ENCODE results near the gene ZNF771.

ZNF771 gene

DNA sequence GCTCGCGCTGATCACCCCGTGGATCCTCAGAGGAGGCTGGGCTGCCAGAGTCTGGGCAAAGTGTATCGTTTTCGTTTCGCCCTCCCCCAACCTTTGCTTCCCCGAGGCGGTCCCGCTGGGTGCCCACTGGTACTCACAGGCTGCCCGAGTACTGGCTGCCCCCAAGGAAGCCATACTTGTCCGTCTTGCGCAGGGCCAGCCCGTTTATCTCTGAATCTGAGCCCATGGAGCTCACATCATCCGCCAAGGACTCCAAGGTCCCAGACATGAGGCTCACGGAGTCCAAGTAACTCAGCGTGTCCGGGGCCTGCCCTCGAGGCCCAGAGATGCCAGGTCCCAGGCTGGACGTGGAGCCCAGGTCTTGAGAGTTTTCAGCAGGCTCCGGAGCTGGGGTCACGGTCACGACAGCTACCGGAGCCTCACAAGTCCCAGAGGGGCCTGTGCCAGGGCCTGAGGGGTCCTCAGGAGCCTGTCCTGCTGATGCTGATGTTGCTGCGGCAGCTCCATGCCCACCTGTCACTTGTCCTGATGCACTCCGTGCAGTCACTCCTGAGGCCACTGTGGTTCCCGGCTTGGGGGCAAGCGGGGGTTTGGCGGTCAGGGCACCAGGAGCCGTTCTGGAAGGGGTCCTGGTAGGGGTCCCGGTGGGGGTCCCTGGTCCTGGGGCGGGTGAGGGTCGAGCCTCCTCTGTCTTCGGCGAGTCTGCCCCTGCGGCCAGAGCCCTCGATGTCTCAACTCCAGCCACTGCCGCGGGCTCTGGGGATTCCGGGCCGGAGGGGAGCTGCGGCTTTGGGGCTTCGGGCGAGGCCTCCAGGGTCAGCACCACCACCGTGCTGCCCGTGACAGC lies 38.1 kb upstream of the ZNF771 start:
- TF ChIP-seq CTCF (IDR thresholded peaks at IDR 0.05; ENCODE audit: low read depth, low read length): no peak
- DNase-seq: no peak
- peaks cover 38% of the 10 kb centered on the region for H3K36me3 ChIP-seq
- H3K9me3 ChIP-seq (ENCODE audit: severe bottlenecking): no peaks in the 10 kb centered on the region
- no peaks in the 10 kb centered on the region for H3K27me3 ChIP-seq (ENCODE audit: insufficient read depth, low read depth, severe bottlenecking)
- peak overlapping the region; percentile 64 for H3K27ac ChIP-seq
- peak overlapping the region; percentile 73 for H3K4me3 ChIP-seq (ENCODE audit: low read depth, low read length)

- Histone ChIP-seq H3K36me3 (peaks cover 31% of the 10 kb centered on the region), H3K9me3 (ENCODE audit: severe bottlenecking) (no peaks in the 10 kb centered on the region), H3K27ac (peak overlapping the region; percentile 64), H3K27me3 (ENCODE audit: insufficient read depth, low read depth, severe bottlenecking) (no peaks in the 10 kb centered on the region), H3K4me3 (ENCODE audit: low read depth, low read length) (peak overlapping the region; percentile 73)
- DNase-seq: no peak
- TF ChIP-seq CTCF (IDR thresholded peaks at IDR 0.05; ENCODE audit: low read depth, low read length): no peak
Observed at GRCh38 chr16:30369938-30370455, 37.4 kb upstream of the ZNF771 start.

DNA sequence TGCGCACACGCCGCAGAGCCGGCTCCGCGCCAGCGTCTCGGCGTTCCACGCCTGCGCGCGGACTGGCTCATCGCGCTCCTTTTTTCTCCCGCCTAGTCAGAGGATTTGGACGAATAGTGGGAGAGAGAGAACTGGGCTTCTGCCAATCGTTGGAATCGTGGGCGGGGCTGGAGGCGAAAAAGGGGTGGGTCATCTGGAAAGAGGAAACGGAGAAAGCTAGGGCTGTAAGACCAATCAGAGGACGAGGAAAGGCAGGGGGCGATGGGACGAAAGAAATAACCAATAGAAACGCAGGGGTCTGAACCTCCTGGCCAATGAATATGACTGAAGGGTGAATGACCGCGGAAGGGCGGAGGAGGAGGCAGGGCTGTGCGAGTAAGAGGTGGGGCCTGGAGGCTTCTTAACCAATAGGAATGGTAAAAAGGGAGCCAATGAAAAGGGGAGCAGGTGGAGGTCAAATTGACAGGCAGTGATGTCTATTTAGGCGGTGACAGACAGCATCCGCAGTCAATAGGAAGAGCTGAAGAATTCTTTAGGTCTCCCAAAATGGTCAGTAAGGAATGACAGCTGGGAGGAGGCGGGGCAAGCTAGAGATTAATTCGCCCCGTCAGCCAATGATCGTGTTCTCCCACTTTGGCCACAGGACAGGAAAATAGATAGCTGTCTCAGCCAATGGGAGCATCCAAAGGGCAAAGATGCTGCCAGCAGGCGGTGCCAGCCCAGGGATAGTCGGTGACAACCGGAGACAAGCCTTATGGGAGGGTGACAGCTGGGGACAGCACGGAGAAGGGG lies 36.8 kb upstream of the ZNF771 start, which contains the start of gene TBC1D10B:
Gene TBC1D10B (minus strand): TSS at position 39 of the 792 bp plus-strand sequence. CDS start 311 bp downstream, outside the sequence.
- Histone ChIP-seq H3K4me3 (ENCODE audit: low read depth, low read length) (peak within 1 kb of the TSS; percentile 73), H3K27ac (peak within 1 kb of the TSS; percentile 90), H3K27me3 (ENCODE audit: insufficient read depth, low read depth, severe bottlenecking) (no peaks in the 10 kb centered on the region), H3K9me3 (ENCODE audit: severe bottlenecking) (no peaks in the 10 kb centered on the region), H3K36me3 (peaks cover 24% of the 10 kb centered on the region)
- peak; percentile 100 for DNase-seq
- peak; percentile 40 for TF ChIP-seq CTCF (IDR thresholded peaks at IDR 0.05; ENCODE audit: low read depth, low read length)

GRCh38 chr16:30371248-30371816 lies 36.1 kb upstream of the ZNF771 start:
- Histone ChIP-seq H3K27ac (peak overlapping the region; percentile 90), H3K9me3 (ENCODE audit: severe bottlenecking) (no peaks in the 10 kb centered on the region), H3K4me3 (ENCODE audit: low read depth, low read length) (peak overlapping the region; percentile 45), H3K27me3 (ENCODE audit: insufficient read depth, low read depth, severe bottlenecking) (no peaks in the 10 kb centered on the region), H3K36me3 (peaks cover 18% of the 10 kb centered on the region)
- no peak for TF ChIP-seq CTCF (IDR thresholded peaks at IDR 0.05; ENCODE audit: low read depth, low read length)
- no peak for DNase-seq

DNA sequence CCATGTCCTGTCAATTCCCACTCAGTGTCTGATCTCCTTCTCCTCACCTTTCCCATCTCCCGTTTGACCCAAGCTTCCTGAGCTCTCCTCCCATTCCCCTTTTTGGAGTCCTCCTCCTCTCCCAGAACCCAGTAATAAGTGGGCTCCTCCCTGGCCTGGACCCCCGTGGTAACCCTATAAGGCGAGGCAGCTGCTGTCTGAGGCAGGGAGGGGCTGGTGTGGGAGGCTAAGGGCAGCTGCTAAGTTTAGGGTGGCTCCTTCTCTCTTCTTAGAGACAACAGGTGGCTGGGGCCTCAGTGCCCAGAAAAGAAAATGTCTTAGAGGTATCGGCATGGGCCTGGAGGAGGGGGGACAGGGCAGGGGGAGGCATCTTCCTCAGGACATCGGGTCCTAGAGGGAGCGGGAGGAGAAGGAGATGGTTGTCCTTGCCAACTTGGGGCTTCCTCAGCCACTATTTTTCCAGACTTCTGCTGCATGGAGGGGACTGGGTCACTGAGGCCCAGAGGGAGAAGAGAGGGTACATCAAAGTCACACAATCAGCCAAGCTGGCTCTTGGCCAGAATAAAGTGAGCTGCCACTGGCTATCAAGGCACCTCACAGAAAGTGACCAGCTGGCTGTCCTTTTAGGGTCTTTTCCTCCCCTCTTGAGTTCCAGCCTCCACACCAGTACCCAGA lies 35.2 kb upstream of the ZNF771 start:
- no peaks in the 10 kb centered on the region for H3K27me3 ChIP-seq (ENCODE audit: insufficient read depth, low read depth, severe bottlenecking)
- TF ChIP-seq CTCF (IDR thresholded peaks at IDR 0.05; ENCODE audit: low read depth, low read length): no peak
- H3K36me3 ChIP-seq: peaks cover 12% of the 10 kb centered on the region
- peak overlapping the region; percentile 90 for H3K27ac ChIP-seq
- DNase-seq: no peak
- no peak overlapping the region for H3K4me3 ChIP-seq (ENCODE audit: low read depth, low read length)
- H3K9me3 ChIP-seq (ENCODE audit: severe bottlenecking): no peaks in the 10 kb centered on the region
